ENCODE results near the gene BRDT. TPM values are rescaled to one million over a fixed set of nuclear protein-coding genes. Genes with fewer than 3 reads are reported as not detected.

Gene BRDT
- not detected for total RNA-seq

DNA sequence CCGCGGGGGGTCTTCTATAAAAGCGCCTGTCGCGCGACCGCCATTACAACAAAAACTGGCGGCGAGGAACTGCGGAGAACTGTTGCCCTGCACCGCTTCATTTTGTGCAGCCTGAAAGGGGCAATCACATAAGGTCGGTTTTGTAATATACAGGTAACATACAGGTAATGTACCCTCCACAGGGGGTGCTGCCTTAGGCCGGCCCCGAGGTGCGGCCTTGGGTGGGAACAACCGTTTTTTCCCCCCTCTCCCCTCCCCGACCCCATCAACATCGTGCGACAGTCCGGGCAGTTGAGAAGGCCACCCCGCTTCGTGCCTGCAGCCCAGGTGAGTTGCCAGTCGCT is at the start of gene BRDT:
Gene BRDT (plus strand): TSS at position 46 of the 344 bp plus-strand sequence. CDS start 13,354 bp downstream, outside the sequence.
- FAIRE-seq: no peak

GRCh38 chr1:91900562-91900961 is 48.6 kb upstream of the BRDT start:
- FAIRE-seq (no peak), DNase-seq (ENCODE audit: low spot score in 2 of 2) (no peak)

More for the DNA sequence above, at the start of gene BRDT:
- no peak for DNase-seq (ENCODE audit: low spot score in 2 of 2)

DNA sequence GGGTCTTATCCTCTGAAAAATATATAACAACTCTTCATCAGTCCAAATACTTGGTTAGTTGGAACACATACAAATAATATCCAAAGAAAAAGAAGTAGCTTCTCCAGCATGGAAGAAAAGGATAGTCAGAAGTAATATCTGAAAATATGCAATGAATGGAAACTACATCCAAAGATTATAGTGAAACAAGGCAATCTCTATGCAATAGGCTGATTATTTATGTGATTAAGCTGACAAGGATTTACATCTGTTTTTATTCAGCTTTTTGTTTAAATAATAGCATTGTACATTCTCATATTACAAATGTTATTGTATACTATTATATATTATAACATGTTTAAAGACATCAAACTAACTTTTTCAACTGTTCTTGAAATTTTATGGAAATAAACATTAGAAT is 48.0 kb upstream of the BRDT start:
- DNase-seq (ENCODE audit: low spot score in 2 of 2) (no peak), FAIRE-seq (no peak)

DNA sequence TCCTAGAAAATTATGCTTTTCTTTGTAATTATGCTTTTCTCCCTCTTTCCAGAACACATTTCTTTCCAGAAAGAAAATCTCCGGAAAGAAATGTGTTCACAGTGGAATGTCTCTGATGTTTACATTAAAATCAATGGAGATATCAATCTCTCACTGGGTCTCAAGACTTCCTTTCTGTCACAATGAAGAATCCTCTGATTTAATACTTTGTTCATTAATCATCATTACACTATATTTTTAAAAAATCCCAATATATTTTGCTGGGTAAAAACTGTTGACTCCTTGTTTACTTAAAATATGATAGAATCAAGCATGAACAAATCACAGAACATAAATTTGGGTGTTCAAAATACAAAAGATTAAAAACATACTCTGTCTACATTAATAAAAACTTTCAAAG is 36.9 kb upstream of the BRDT start:
- FAIRE-seq: no peak

DNA sequence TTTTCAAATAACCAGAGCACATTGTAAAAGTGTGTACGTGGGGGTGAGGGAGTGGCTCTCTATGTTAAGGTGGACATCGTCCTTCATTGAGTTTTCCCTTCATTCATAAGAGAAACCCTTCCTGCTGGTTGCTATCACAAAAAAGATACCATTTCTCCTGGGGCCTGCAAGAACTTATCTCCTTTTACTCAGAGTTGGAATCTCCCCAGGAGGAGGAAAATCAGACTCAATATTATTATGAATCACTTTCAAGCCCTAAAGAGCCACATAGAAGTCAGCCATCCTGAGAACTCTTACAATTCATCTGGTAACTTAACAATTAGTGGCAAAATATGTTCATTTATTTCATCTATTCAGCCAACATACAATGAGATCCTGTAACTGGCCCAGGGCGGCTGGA is 36.2 kb upstream of the BRDT start:
- no peak for FAIRE-seq
- DNase-seq (ENCODE audit: low spot score in 2 of 2): no peak

More for the DNA sequence above, 36.9 kb upstream of the BRDT start:
- no peak for DNase-seq (ENCODE audit: low spot score in 2 of 2)

- FAIRE-seq: no peak
Measured at GRCh38 chr1:91916046-91916445, 33.2 kb upstream of the BRDT start.

GRCh38 chr1:91916811-91917460 is 32.3 kb upstream of the BRDT start:
- FAIRE-seq (no peak), DNase-seq (ENCODE audit: low spot score in 2 of 2) (no peak)

More at GRCh38 chr1:91916046-91916445, 33.2 kb upstream of the BRDT start:
- DNase-seq (ENCODE audit: low spot score in 2 of 2): no peak

- DNase-seq (ENCODE audit: low spot score in 2 of 2) (no peak), FAIRE-seq (no peak)
Measured at GRCh38 chr1:91919962-91920361, 29.2 kb upstream of the BRDT start.

- no peak for FAIRE-seq
- no peak for DNase-seq (ENCODE audit: low spot score in 2 of 2)
Measured at GRCh38 chr1:91924146-91924545, 25.1 kb upstream of the BRDT start.

- DNase-seq (ENCODE audit: low spot score in 2 of 2) (no peak), FAIRE-seq (no peak)
Measured at GRCh38 chr1:91925644-91926435, 23.4 kb upstream of the BRDT start.

DNA sequence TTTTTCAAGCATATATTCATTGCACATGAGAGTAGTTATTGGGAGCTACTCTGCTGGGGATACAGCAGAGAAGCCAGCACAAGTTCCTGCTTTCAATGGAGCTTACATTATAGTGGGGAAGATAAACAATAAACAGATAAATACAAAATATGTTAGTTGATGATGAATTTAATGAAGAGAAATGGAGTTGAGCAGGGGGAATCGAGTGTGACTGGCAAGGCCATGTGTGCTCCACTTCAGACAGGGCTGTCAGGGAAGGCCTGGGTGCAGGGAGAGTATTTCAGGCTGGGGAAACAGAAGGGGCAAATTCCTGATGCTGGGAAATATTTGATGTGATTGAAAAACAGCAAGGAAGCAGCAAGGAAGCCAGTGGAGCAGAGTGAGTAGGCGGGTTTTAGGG is 21.2 kb upstream of the BRDT start:
- no peak for FAIRE-seq

GRCh38 chr1:91929250-91929649 is 20.0 kb upstream of the BRDT start:
- no peak for FAIRE-seq
- DNase-seq (ENCODE audit: low spot score in 2 of 2): no peak

More for the DNA sequence above, 21.2 kb upstream of the BRDT start:
- no peak for DNase-seq (ENCODE audit: low spot score in 2 of 2)

GRCh38 chr1:91937613-91938012 is 11.6 kb upstream of the BRDT start:
- FAIRE-seq (no peak), DNase-seq (ENCODE audit: low spot score in 2 of 2) (no peak)

- DNase-seq (ENCODE audit: low spot score in 2 of 2): no peak
- no peak for FAIRE-seq
Measured at GRCh38 chr1:91940496-91940895, 8.7 kb upstream of the BRDT start.

GRCh38 chr1:91944087-91944486 is 5.1 kb upstream of the BRDT start:
- FAIRE-seq: no peak
- no peak for DNase-seq (ENCODE audit: low spot score in 2 of 2)

DNA sequence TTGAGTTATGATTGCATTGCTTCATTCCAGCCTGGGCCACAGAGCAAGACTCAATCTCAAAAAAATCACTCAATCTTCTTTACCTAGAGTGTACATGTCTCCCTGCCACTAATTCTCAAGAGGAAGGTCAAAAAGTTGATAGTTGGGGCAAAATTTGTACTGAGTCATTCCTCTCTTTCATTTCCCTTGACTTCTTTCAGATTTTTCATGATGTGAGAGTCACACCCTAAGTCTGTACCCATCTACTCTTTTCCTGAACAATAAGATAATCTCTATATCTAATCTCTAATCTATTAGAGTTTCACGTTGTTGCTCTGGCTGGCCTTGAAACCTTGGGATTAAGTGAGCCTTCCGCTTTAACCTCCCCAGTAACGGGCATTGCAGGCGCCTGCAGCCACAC is 1.1 kb upstream of the BRDT start:
- no peak for FAIRE-seq
- no peak for DNase-seq (ENCODE audit: low spot score in 2 of 2)

- no peak for DNase-seq (ENCODE audit: low spot score in 2 of 2)
- FAIRE-seq: no peak
Measured at GRCh38 chr1:91948501-91949355, 473 bp upstream of the BRDT start.

- no peak for FAIRE-seq
Measured at GRCh38 chr1:91952187-91952586, 3.0 kb downstream of the BRDT start.

GRCh38 chr1:91958926-91959325 is 9.7 kb downstream of the BRDT start:
- no peak for FAIRE-seq
- no peak for DNase-seq (ENCODE audit: low spot score in 2 of 2)

More at GRCh38 chr1:91952187-91952586, 3.0 kb downstream of the BRDT start:
- DNase-seq (ENCODE audit: low spot score in 2 of 2): no peak

- no peak for FAIRE-seq
- no peak for DNase-seq (ENCODE audit: low spot score in 2 of 2)
Measured at GRCh38 chr1:91968334-91968733, 19.1 kb downstream of the BRDT start.

- no peak for FAIRE-seq
- no peak for DNase-seq (ENCODE audit: low spot score in 2 of 2)
Measured at GRCh38 chr1:91979383-91979782, 30.2 kb downstream of the BRDT start.

Data from frontal cortex (tissue), 4 donors.